22Rv1 (cell line): ENCODE data around the gene PLEKHA5.

Experiments
- CTCF ChIP-seq: fragments of 450-650 bp; IDR thresholded peaks from 2 replicates; pipeline ENCODE4 v1.5.1; 2017; ENCODE audit warnings: mild to moderate bottlenecking
- ZFX ChIP-seq: fragments of 450-650 bp; IDR thresholded peaks from 2 replicates; pipeline ENCODE4 v1.6.1; 2017; ENCODE audit warnings: antibody characterized with exemption, borderline replicate concordance

DNA sequence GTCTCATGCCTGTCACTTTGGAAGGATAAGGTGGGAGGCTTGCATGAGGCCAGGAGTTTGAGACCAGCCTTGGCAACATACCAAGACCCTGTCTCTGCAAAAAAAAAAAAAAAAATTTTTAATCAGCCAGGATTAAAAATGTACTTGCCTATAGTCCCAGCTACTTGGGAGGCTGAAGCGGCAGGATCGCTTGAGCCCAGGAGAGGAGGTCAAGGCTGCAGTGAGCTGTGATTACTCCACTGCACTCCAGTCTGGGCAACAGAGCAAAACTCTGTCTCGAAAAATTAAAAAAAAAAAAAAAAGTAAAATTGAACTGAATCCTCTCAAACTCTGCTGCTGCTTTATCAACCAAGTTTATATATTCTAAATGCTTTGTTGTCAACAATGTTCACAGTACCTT is 181.6 kb downstream of the PLEKHA5 start:
- TF ChIP-seq CTCF (no peak), ZFX (no peak)
